Activated CD8-positive, alpha-beta memory T cell treated with anti-CD3 and anti-CD28 coated beads for 24 hours (primary cell): ENCODE data around the gene MAGEA6.

Experiments
- DNase-seq: peaks from one replicate; pipeline ENCODE4 v3.0.0-alpha.2; 2020

The MAGEA6 gene

DNA sequence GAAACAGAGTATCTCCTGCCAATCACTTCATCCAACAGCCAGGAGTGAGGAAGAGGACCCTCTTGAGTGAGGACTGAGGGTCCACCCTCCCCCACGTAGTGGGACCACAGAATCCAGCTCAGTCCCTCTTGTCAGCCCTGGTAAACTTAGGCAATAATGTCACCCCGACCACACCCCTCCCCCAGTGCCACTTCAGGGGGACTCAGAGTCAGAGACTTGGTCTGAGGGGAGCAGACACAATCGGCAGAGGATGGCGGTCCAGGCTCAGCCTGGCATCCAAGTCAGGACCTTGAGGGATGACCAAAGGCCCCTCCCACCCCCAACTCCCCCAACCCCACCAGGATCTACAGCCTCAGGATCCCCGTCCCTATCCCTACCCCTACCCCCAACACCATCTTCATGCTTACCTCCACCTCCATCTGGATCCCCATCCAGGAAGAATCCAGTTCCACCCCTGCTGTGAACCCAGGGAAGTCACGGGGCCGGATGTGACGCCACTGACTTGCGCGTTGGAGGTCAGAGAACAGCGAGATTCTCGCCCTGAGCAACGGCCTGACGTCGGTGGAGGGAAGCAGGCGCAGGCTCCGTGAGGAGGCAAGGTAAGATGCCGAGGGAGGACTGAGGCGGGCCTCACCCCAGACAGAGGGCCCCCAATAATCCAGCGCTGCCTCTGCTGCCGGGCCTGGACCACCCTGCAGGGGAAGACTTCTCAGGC lies 36.1 kb downstream of the MAGEA6 start, which contains the start of the genes CSAG1 and MAGEA12:
Gene CSAG1 (minus strand): TSS at position 461 of the 715 bp plus-strand sequence. CDS start 1,261 bp downstream, outside the sequence.
Gene MAGEA12 (plus strand): TSS at position 497 of the 715 bp plus-strand sequence. CDS start 2,405 bp downstream, outside the sequence.
- no peak for DNase-seq

DNA sequence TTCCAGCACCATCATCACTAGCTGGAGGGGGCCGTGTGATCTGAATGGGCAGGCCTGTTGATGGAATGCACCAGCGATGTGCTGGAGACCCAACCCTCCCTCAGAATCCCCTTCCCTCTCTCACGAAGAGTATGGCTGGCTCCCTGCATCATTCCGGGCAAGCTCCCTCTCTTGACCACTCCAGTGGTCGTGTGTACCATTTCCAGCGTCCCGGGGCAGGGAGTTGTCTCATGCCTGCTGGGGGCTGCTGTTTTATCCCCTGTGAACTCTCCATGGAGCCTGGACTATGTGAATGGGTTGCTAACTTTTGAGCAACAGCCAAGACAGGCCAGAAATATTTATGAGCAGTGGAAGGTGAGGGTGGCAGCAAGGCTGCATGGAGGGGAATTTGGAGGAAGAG lies 44.1 kb downstream of the MAGEA6 start:
- no peak for DNase-seq
